Keratinocyte (primary cell): ENCODE measurements around the gene RNF123. TPM values are rescaled to one million over a fixed set of nuclear protein-coding genes. Genes with fewer than 3 reads are reported as not detected.

Experiments used
- DNase-seq: peaks from one replicate; pipeline ENCODE4 v3.0.0-alpha.2; 2011; ENCODE audit warnings: low read depth, missing footprints, low spot score
- FAIRE-seq: peaks from 2 replicates; lab custom pipeline; 2011; peaks lifted over from hg19 to GRCh38; lab: Jason Lieb, UNC
- H2AFZ ChIP-seq: 2 replicates; pipeline ENCODE4 v1.6.0; 2012; ENCODE audit warnings: low read length, control low read depth, inconsistent platforms; ENCODE audit not compliant: control insufficient read depth
- H3K27ac ChIP-seq: 2 replicates; pipeline ENCODE4 v1.5.1; 2011; ENCODE audit warnings: low read length; ENCODE audit not compliant: control insufficient read depth, insufficient read depth
- H3K27me3 ChIP-seq: 3 replicates; pipeline ENCODE4 v1.6.0; 2011; ENCODE audit warnings: low read length; ENCODE audit not compliant: control insufficient read depth, insufficient read depth; ENCODE audit errors: extremely low read depth
- H3K36me3 ChIP-seq, 2 experiments: 2 replicates in 1 of 2; 3 replicates in 1 of 2; pipeline ENCODE4 v1.5.1; 2011; ENCODE audit warnings: low read length in 2 of 2, mild to moderate bottlenecking in 1 of 2; ENCODE audit not compliant: control insufficient read depth in 2 of 2, insufficient read depth in 2 of 2; ENCODE audit errors: extremely low read depth in 1 of 2
- H3K4me1 ChIP-seq: 3 replicates; pipeline ENCODE4 v1.5.1; 2011; ENCODE audit warnings: low read length; ENCODE audit not compliant: control insufficient read depth, insufficient read depth; ENCODE audit errors: extremely low read depth
- H3K4me2 ChIP-seq: 3 replicates; pipeline ENCODE4 v1.6.0; 2011; ENCODE audit warnings: low read depth, low read length; ENCODE audit not compliant: control insufficient read depth, insufficient read depth; ENCODE audit errors: extremely low read depth
- H3K4me3 ChIP-seq, 3 experiments: fragments of 200-600 bp in 1 of 3; sonication (generic) in 1 of 3; 2 replicates in 2 of 3; 3 replicates in 1 of 3; pipeline ENCODE4 v1.5.1; 2011 to 2016; ENCODE audit warnings: low read length in 3 of 3, mild to moderate bottlenecking in 3 of 3, control low read depth in 2 of 3, inconsistent platforms in 1 of 3, low read depth in 1 of 3, mixed read lengths in 1 of 3, mixed run types in 1 of 3, moderate library complexity in 1 of 3; ENCODE audit not compliant: control insufficient read depth in 2 of 3, insufficient read depth in 2 of 3; ENCODE audit errors: extremely low read depth in 1 of 3
- H3K79me2 ChIP-seq: 2 replicates; pipeline ENCODE4 v1.6.0; 2012; ENCODE audit warnings: low read length; ENCODE audit not compliant: control insufficient read depth, insufficient read depth
- H3K9ac ChIP-seq: 3 replicates; pipeline ENCODE4 v1.6.0; 2011; ENCODE audit warnings: low read length; ENCODE audit not compliant: control insufficient read depth, insufficient read depth; ENCODE audit errors: extremely low read depth
- H3K9me1 ChIP-seq: 3 replicates; pipeline ENCODE4 v1.6.0; 2011; ENCODE audit warnings: low read length; ENCODE audit not compliant: control insufficient read depth, insufficient read depth; ENCODE audit errors: extremely low read depth
- H3K9me3 ChIP-seq: 2 replicates; pipeline ENCODE4 v1.5.1; 2012; ENCODE audit warnings: low read depth, low read length; ENCODE audit not compliant: control insufficient read depth
- H4K20me1 ChIP-seq: 3 replicates; pipeline ENCODE4 v1.6.0; 2011; ENCODE audit warnings: low read length; ENCODE audit not compliant: control insufficient read depth, insufficient read depth; ENCODE audit errors: extremely low read depth
- EZH2 ChIP-seq: IDR thresholded peaks from one replicate; pipeline ENCODE4 v1.6.1; 2012; ENCODE audit warnings: inconsistent platforms, mild to moderate bottlenecking, low read length, moderate library complexity
- dilution Hi-C: fragments of 300-500 bp; cut with MboI; formaldehyde crosslinking; loops from one replicate; pipeline ENCODE4 v1.7.0; 2020; ENCODE audit warnings: low sequenced_read_pairs; ENCODE audit not compliant: extremely low pct_ligation_motif_present
- polyA plus RNA-seq, 5 experiments: library from polyadenylated mRNA; depleted of rRNA in 3 of 5; stranded (reverse) in 3 of 5; stranded (forward) in 1 of 5; unstranded in 1 of 5; fragments of >200 nt; gene quantifications; 1 replicate in 1 of 5; 2 replicates in 3 of 5; 3 replicates in 1 of 5; pipeline versions ENCODE4 v1.2.1 to v1.2.3, GENCODE V29; 2011 to 2012; ENCODE audit warnings: missing spikeins in 2 of 5, low read depth in 1 of 5, low replicate concordance in 1 of 5
- TF ChIP-seq, protein P1 (sequence below), 3 experiments: IDR thresholded peaks in 1 of 3; conservative IDR thresholded peaks in 1 of 3; optimal IDR thresholded peaks in 1 of 3; 2 replicates in 2 of 3; 3 replicates in 1 of 3; pipeline versions ENCODE3 to v1.5.1; 2011; ENCODE audit warnings: low read length in 3 of 3, mild to moderate bottlenecking in 3 of 3, moderate library complexity in 2 of 3, control low read depth in 1 of 3, inconsistent platforms in 1 of 3; ENCODE audit not compliant: insufficient read depth in 2 of 3; ENCODE audit errors: extremely low read depth in 1 of 3

Gene RNF123
- polyA plus RNA-seq, 1 donor (not counting 4 experiments of a cell fraction or from before 2014, with no cell fraction given) = 18.1 TPM

DNA sequence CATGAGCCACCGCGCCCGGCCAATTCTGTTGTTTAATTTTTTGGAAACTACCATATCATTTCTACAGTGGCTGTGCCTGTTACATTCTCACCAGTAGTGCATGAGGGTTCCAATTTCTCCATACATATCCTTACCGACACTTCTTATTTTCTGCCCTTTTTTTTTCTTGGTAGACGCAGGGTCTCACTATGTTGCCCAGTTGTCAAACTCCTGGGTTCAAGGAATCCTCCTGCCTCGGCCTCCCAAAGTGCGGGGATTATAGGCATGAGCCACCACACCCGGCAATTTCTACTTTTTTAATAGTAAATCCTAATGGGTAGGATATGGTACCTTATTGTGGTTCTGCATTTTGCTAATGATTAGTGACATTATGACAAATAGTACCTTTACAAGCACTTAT is 20.5 kb downstream of the RNF123 start:
- H2AFZ ChIP-seq = no peak overlapping the region
- dilution Hi-C loops = no loop called here
- no peak overlapping the region for H3K9ac ChIP-seq
- H3K27me3 ChIP-seq = no peaks in the 10 kb centered on the region
- H3K4me1 ChIP-seq = peaks cover 7% of the 10 kb centered on the region
- no peaks in the 10 kb centered on the region for H3K79me2 ChIP-seq
- no peaks in the 10 kb centered on the region for H3K9me1 ChIP-seq
- no peak overlapping the region for H3K4me3 ChIP-seq
- H4K20me1 ChIP-seq = no peaks in the 10 kb centered on the region
- FAIRE-seq (no peak), DNase-seq (no peak)
- no peak overlapping the region for H3K27ac ChIP-seq
- H3K4me2 ChIP-seq = no peak overlapping the region
- TF ChIP-seq, protein P1, sequence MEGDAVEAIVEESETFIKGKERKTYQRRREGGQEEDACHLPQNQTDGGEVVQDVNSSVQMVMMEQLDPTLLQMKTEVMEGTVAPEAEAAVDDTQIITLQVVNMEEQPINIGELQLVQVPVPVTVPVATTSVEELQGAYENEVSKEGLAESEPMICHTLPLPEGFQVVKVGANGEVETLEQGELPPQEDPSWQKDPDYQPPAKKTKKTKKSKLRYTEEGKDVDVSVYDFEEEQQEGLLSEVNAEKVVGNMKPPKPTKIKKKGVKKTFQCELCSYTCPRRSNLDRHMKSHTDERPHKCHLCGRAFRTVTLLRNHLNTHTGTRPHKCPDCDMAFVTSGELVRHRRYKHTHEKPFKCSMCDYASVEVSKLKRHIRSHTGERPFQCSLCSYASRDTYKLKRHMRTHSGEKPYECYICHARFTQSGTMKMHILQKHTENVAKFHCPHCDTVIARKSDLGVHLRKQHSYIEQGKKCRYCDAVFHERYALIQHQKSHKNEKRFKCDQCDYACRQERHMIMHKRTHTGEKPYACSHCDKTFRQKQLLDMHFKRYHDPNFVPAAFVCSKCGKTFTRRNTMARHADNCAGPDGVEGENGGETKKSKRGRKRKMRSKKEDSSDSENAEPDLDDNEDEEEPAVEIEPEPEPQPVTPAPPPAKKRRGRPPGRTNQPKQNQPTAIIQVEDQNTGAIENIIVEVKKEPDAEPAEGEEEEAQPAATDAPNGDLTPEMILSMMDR (optimal IDR thresholded peaks at IDR 0.05 in 1 of 3, IDR thresholded peaks at IDR 0.05 in 1 of 3, conservative IDR thresholded peaks at IDR 0.05 in 1 of 3; ENCODE audit: extremely low read depth in 1 of 3, insufficient read depth in 2 of 3, low read length in 3 of 3) = no peak
- no peak for TF ChIP-seq EZH2
- peaks cover 5 to 20% of the 10 kb centered on the region in 2 experiments for H3K36me3 ChIP-seq
- no peaks in the 10 kb centered on the region for H3K9me3 ChIP-seq

DNA sequence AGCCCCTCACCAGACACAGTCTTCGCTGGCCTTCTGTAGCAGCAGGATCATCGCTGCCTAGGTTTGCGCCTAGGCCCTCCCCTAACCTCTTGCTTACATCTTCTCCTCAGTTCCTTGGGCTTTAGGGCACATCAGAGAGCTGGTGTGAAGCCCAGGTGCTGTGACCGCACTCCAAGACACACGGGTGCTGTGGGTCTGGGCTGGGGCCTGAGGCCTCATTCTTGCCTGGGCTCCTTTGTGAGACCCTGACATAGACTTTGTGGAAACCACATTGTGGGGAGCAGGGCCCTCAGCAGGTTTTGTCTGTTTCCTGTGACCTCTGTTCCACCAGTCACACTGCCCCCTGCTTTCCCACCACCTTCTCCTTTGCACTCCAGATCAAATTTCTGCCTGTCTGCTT is 22.1 kb downstream of the RNF123 start:
- dilution Hi-C loops = no loop called here

More for the DNA sequence above, 22.1 kb downstream of the RNF123 start:
- Histone ChIP-seq H3K36me3 (peaks cover 0 to 22% of the 10 kb centered on the region in 2 experiments), H3K27ac (no peak overlapping the region), H3K79me2 (no peaks in the 10 kb centered on the region), H4K20me1 (no peaks in the 10 kb centered on the region), H3K4me3 (no peak overlapping the region), H3K4me2 (no peak overlapping the region), H2AFZ (no peak overlapping the region), H3K27me3 (no peaks in the 10 kb centered on the region), H3K9me1 (no peaks in the 10 kb centered on the region), H3K9me3 (no peaks in the 10 kb centered on the region), H3K4me1 (peaks cover 7% of the 10 kb centered on the region), H3K9ac (no peak overlapping the region)
- DNase-seq (no peak), FAIRE-seq (no peak)
- TF ChIP-seq, protein P1 (optimal IDR thresholded peaks at IDR 0.05 in 1 of 3, IDR thresholded peaks at IDR 0.05 in 1 of 3, conservative IDR thresholded peaks at IDR 0.05 in 1 of 3; ENCODE audit: extremely low read depth in 1 of 3, insufficient read depth in 2 of 3, low read length in 3 of 3) = no peak
- TF ChIP-seq EZH2 = no peak
